ENCODE data around the gene NT5M. TPM values are rescaled to one million over a fixed set of nuclear protein-coding genes. Genes with fewer than 3 reads are reported as not detected.

Gene NT5M
- total RNA-seq = 0.81 and 1.3 TPM in 2 replicates

GRCh38 chr17:17303010-17303846, at the start of gene NT5M:
Gene NT5M (plus strand): TSS chr17:17303373. CDS start chr17:17303551, 178 bp downstream.

DNA sequence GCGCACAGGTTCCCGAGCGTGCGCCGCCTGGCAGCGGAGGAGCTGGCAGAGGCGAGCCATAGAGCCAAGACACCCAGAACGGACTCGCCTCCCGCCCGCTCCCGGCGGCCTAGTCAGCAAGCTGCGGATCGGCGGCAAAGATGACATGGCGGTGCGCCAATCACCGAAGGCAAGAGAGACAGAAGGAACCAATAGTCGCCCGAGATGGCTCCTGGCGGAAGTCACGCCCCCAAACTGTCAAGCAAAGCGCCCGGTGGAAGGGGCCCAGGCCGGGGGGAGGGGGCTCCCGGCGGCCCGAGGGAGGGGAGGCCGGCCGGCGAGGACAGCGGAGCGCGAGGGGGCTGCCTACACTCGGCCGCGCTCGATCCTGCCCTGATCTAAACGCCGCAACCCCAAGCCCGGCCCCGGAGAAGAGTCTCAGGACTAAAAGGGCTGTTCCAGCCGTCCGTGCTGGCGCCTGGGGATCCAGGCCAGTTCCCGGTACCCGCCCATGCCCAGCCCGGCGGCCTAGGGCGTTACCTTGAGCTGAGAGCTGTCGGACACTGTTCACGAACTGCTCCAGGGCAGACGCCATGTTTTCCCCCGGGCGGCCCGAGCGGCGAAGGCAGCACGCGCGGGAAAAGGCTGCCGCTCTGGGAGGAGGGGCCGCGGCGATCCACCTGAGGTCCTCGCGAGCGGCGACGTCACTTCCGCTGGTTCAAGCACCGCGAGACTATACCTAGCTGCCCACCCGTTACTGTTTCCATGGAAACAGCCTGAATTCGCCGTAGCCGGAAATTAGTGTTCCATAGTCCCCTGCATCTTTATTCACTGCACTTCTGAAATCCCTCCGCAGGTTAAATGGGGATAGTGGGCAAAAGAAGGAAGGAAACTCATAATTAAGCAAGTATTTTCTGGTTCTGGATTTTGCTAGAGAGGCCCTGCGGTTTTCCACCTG, 22.3 kb upstream of the NT5M start, which contains the start of gene COPS3:
Gene COPS3 (minus strand): TSS at position 634 of the 937 bp plus-strand sequence. CDS start 60 bp downstream, at position 574.

Other genes starting within 250 kb of the NT5M start
- 0.66 and 1.3 TPM in 2 replicates for gene PLD6, start 97.0 kb upstream of the NT5M start, total RNA-seq
- 33.4 and 37.0 TPM in 2 replicates for gene FLCN, start 66.2 kb upstream of the NT5M start, total RNA-seq
- gene COPS3, start 22.1 kb upstream of the NT5M start, total RNA-seq = 64.7 and 77.8 TPM in 2 replicates
- gene MED9, start 173.6 kb downstream of the NT5M start, total RNA-seq = 8.4 and 10.4 TPM in 2 replicates
- gene RASD1, start 193.0 kb downstream of the NT5M start, total RNA-seq = 6.1 and 14.1 TPM in 2 replicates